Astrocyte (in vitro differentiated cells and primary cell): ENCODE data around the gene ROR2. TPM values are rescaled to one million over a fixed set of nuclear protein-coding genes. Genes with fewer than 3 reads are reported as not detected.

Source experiments
- DNase-seq: peaks from one replicate; pipeline ENCODE4 v3.0.0-alpha.2; 2010; ENCODE audit warnings: low read depth
- FAIRE-seq: peaks from 2 replicates; lab custom pipeline; 2011; peaks lifted over from hg19 to GRCh38; lab: Jason Lieb, UNC
- H2AFZ ChIP-seq: 2 replicates; pipeline ENCODE4 v1.6.0; 2012; ENCODE audit warnings: low read depth, low read length, inconsistent platforms
- H3K27ac ChIP-seq: 2 replicates; pipeline ENCODE4 v1.5.1; 2011; ENCODE audit warnings: low read depth, low read length, inconsistent platforms
- H3K27me3 ChIP-seq: 2 replicates; pipeline ENCODE4 v1.6.0; 2011; ENCODE audit warnings: low read length, inconsistent platforms; ENCODE audit not compliant: insufficient read depth
- H3K36me3 ChIP-seq: 2 replicates; pipeline ENCODE4 v1.5.1; 2011; ENCODE audit warnings: low read length, inconsistent platforms; ENCODE audit not compliant: insufficient read depth
- H3K4me1 ChIP-seq: 2 replicates; pipeline ENCODE4 v1.5.1; 2011; ENCODE audit warnings: low read length, inconsistent platforms; ENCODE audit not compliant: insufficient read depth
- H3K4me2 ChIP-seq: 2 replicates; pipeline ENCODE4 v1.6.0; 2012; ENCODE audit warnings: low read length, inconsistent platforms
- H3K4me3 ChIP-seq: 2 replicates; pipeline ENCODE4 v1.5.1; 2011; ENCODE audit warnings: low read depth, mild to moderate bottlenecking, low read length, inconsistent platforms; ENCODE audit not compliant: insufficient read depth
- H3K79me2 ChIP-seq: 2 replicates; pipeline ENCODE4 v1.6.0; 2012; ENCODE audit warnings: mild to moderate bottlenecking, low read length, inconsistent platforms; ENCODE audit not compliant: insufficient read depth
- H3K9ac ChIP-seq: 2 replicates; pipeline ENCODE4 v1.6.0; 2012; ENCODE audit warnings: mild to moderate bottlenecking, low read length, inconsistent platforms
- H3K9me3 ChIP-seq: 2 replicates; pipeline ENCODE4 v1.5.1; 2012; ENCODE audit warnings: low read depth, mild to moderate bottlenecking, low read length, inconsistent platforms; ENCODE audit not compliant: insufficient read depth
- H4K20me1 ChIP-seq: 2 replicates; pipeline ENCODE4 v1.6.0; 2012; ENCODE audit warnings: low read length, inconsistent platforms; ENCODE audit not compliant: insufficient read depth
- H3K27ac Mint-ChIP-seq: one replicate; pipeline ENCODE4 v1.8.0; 2021; ENCODE audit warnings: mild to moderate bottlenecking, mixed read lengths; ENCODE audit not compliant: unreplicated experiment
- H3K27me3 Mint-ChIP-seq: one replicate; pipeline ENCODE4 v1.8.0; 2021; ENCODE audit warnings: low read depth, mixed read lengths; ENCODE audit not compliant: unreplicated experiment
- H3K36me3 Mint-ChIP-seq: one replicate; pipeline ENCODE4 v1.8.0; 2021; ENCODE audit warnings: low read depth, mixed read lengths; ENCODE audit not compliant: unreplicated experiment
- H3K4me1 Mint-ChIP-seq: one replicate; pipeline ENCODE4 v1.8.0; 2021; ENCODE audit warnings: low read depth, mixed read lengths; ENCODE audit not compliant: unreplicated experiment
- H3K4me3 Mint-ChIP-seq: one replicate; pipeline ENCODE4 v1.8.0; 2021; ENCODE audit warnings: mild to moderate bottlenecking, moderate library complexity, mixed read lengths; ENCODE audit not compliant: unreplicated experiment
- H3K9me3 Mint-ChIP-seq: one replicate; pipeline ENCODE4 v1.8.0; 2021; ENCODE audit warnings: mild to moderate bottlenecking, mixed read lengths; ENCODE audit not compliant: unreplicated experiment
- EZH2 ChIP-seq: IDR thresholded peaks from 2 replicates; pipeline ENCODE4 v1.6.1; 2012; ENCODE audit warnings: mild to moderate bottlenecking, low read length, inconsistent platforms; ENCODE audit not compliant: insufficient read depth
- total RNA-seq: library from RNA; stranded (reverse); gene quantifications from 2 replicates; pipeline ENCODE4 v1.2.1, GENCODE V29; 2021
- TF ChIP-seq, protein P1 (sequence below): IDR thresholded peaks from 2 replicates; pipeline ENCODE4 v1.5.1; 2011; ENCODE audit warnings: low read depth, mild to moderate bottlenecking, inconsistent platforms, low read length, moderate library complexity; ENCODE audit not compliant: insufficient read depth

The ROR2 gene
- total RNA-seq, 1 donor from 2014 or later, result 4.9 TPM

DNA sequence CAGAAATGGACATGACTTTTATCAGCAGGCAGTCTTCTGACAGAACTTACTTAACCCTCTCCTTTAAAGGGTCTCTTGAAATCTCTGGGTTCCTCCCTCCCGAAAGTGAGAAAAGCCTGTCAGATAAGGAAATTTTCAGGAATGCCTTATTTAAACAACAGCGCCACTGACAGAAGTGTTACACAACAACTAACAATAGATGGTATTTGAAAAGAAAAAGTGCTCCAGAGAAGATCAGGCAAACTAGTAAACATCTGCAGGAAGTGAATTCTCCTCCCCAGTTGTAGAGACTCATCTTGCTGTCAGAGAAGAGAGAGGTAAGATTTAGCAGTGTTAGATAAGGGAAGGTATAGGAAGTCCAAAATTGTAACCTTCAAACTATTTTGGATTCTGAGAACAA lies 419.2 kb downstream of the ROR2 start:
- H3K4me1 ChIP-seq, result peaks cover 21% of the 10 kb centered on the region
- Mint-ChIP-seq H3K27ac (no peak overlapping the region), H3K9me3 (peaks cover 20% of the 10 kb centered on the region), H3K4me1 (peaks cover 39% of the 10 kb centered on the region), H3K27me3 (no peaks in the 10 kb centered on the region), H3K36me3 (peaks cover 16% of the 10 kb centered on the region), H3K4me3 (no peak overlapping the region)
- TF ChIP-seq, protein P1, sequence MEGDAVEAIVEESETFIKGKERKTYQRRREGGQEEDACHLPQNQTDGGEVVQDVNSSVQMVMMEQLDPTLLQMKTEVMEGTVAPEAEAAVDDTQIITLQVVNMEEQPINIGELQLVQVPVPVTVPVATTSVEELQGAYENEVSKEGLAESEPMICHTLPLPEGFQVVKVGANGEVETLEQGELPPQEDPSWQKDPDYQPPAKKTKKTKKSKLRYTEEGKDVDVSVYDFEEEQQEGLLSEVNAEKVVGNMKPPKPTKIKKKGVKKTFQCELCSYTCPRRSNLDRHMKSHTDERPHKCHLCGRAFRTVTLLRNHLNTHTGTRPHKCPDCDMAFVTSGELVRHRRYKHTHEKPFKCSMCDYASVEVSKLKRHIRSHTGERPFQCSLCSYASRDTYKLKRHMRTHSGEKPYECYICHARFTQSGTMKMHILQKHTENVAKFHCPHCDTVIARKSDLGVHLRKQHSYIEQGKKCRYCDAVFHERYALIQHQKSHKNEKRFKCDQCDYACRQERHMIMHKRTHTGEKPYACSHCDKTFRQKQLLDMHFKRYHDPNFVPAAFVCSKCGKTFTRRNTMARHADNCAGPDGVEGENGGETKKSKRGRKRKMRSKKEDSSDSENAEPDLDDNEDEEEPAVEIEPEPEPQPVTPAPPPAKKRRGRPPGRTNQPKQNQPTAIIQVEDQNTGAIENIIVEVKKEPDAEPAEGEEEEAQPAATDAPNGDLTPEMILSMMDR, result no peak
- no peak for TF ChIP-seq EZH2
- H3K4me2 ChIP-seq, result no peak overlapping the region
- H3K27me3 ChIP-seq, result no peaks in the 10 kb centered on the region
- no peaks in the 10 kb centered on the region for H3K36me3 ChIP-seq
- no peaks in the 10 kb centered on the region for H4K20me1 ChIP-seq
- no peaks in the 10 kb centered on the region for H3K79me2 ChIP-seq
- H2AFZ ChIP-seq, result no peak overlapping the region
- no peak overlapping the region for H3K27ac ChIP-seq
- DNase-seq, result no peak
- no peak overlapping the region for H3K4me3 ChIP-seq
- peaks cover 4% of the 10 kb centered on the region for H3K9me3 ChIP-seq
- no peak overlapping the region for H3K9ac ChIP-seq
- FAIRE-seq, result no peak

DNA sequence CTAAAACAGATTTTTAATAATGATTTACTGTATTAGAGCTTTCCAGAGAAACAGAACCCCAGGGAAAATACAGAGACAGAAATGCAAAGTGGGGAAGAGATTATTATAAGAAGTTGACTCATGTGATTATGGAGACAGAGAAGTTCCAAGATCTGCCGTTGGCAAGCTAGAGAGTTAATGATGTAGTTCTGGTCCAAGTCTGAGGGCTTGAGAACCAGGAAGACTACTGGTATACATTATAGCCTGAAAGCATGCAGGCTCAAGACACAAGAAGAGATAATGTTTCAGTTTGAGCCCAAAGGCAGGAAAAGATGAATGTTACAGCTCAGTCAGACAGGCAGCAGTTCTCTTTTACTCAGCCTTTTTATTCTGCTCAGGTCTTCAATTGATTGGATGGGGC lies 427.5 kb downstream of the ROR2 start:
- no peaks in the 10 kb centered on the region for H3K4me1 ChIP-seq
- H3K9ac ChIP-seq, result no peak overlapping the region
- Mint-ChIP-seq H3K27me3 (no peaks in the 10 kb centered on the region), H3K27ac (no peak overlapping the region), H3K4me3 (no peak overlapping the region), H3K4me1 (no peaks in the 10 kb centered on the region), H3K9me3 (peaks cover 38% of the 10 kb centered on the region), H3K36me3 (peaks cover 17% of the 10 kb centered on the region)
- H3K27me3 ChIP-seq, result no peaks in the 10 kb centered on the region
- TF ChIP-seq, protein P1, result no peak
- no peak for TF ChIP-seq EZH2
- no peaks in the 10 kb centered on the region for H3K79me2 ChIP-seq
- no peaks in the 10 kb centered on the region for H3K36me3 ChIP-seq
- no peak overlapping the region for H3K27ac ChIP-seq
- no peaks in the 10 kb centered on the region for H4K20me1 ChIP-seq
- no peak for FAIRE-seq
- peaks cover 4% of the 10 kb centered on the region for H3K9me3 ChIP-seq
- no peak for DNase-seq
- H3K4me2 ChIP-seq, result no peak overlapping the region
- H2AFZ ChIP-seq, result no peak overlapping the region
- no peak overlapping the region for H3K4me3 ChIP-seq

DNA sequence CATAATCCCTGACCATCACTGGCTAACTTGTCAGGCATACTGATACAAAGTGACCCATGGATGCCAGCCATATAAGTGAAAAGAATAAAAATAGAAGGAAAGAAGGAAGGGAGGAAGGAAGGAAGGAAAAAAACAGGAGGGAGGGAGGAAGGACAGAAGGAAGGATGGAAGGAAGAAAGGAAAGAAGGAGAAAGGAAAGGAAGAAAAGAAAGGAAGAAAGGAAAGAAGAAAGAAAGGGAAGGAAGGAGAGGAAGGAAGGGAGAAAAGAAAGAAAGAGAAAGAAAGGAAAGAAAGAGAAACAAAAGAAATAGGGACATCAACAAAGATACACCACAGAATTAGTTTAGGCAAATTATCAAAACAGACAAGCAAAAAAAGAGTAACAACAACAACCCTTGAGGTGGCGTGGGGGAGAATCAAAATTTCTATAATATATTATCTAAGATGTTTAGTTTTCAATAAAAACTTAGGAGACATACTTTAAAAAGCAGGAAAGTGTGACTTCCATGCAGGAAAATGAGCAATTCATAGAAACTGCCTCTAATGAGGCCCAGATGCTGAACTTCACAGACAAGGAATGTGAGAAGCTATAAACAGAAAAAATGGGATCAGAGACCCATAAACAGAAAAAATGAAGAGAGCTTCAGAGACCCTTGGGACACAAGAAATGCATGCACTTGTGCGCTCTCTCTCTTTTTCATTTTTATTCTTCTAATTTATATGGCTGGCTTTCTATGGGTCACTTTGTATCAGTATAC lies 430.3 kb downstream of the ROR2 start:
- Histone ChIP-seq H3K4me2 (no peak overlapping the region), H3K79me2 (no peaks in the 10 kb centered on the region), H3K9me3 (no peaks in the 10 kb centered on the region), H3K27ac (no peak overlapping the region), H4K20me1 (no peaks in the 10 kb centered on the region), H3K27me3 (no peaks in the 10 kb centered on the region), H3K4me3 (no peak overlapping the region), H2AFZ (no peak overlapping the region), H3K36me3 (no peaks in the 10 kb centered on the region), H3K4me1 (peaks cover 8% of the 10 kb centered on the region), H3K9ac (no peak overlapping the region)
- no peak for DNase-seq
- Mint-ChIP-seq H3K4me1 (peaks cover 9% of the 10 kb centered on the region), H3K27ac (no peak overlapping the region), H3K36me3 (peaks cover 11% of the 10 kb centered on the region), H3K4me3 (no peak overlapping the region), H3K27me3 (no peaks in the 10 kb centered on the region), H3K9me3 (peaks cover 25% of the 10 kb centered on the region)
- FAIRE-seq, result no peak
- TF ChIP-seq EZH2, result no peak
- TF ChIP-seq, protein P1, result no peak
